GM12872 (cell line): Measurements from ENCODE around the gene TMEM51.

Experiments used
- CTCF ChIP-seq: IDR thresholded peaks from 3 replicates; pipeline ENCODE4 v1.5.1; 2011; ENCODE audit warnings: low read depth, mild to moderate bottlenecking, low read length, moderate library complexity; ENCODE audit not compliant: insufficient read depth

TMEM51 gene

GRCh38 chr1:15110867-15111230, 42.7 kb upstream of the TMEM51 start:
- TF ChIP-seq CTCF = no peak

GRCh38 chr1:15113146-15113545, 40.4 kb upstream of the TMEM51 start:
- TF ChIP-seq CTCF = no peak

- no peak for TF ChIP-seq CTCF
Observed at GRCh38 chr1:15114884-15115283, 38.7 kb upstream of the TMEM51 start.

DNA sequence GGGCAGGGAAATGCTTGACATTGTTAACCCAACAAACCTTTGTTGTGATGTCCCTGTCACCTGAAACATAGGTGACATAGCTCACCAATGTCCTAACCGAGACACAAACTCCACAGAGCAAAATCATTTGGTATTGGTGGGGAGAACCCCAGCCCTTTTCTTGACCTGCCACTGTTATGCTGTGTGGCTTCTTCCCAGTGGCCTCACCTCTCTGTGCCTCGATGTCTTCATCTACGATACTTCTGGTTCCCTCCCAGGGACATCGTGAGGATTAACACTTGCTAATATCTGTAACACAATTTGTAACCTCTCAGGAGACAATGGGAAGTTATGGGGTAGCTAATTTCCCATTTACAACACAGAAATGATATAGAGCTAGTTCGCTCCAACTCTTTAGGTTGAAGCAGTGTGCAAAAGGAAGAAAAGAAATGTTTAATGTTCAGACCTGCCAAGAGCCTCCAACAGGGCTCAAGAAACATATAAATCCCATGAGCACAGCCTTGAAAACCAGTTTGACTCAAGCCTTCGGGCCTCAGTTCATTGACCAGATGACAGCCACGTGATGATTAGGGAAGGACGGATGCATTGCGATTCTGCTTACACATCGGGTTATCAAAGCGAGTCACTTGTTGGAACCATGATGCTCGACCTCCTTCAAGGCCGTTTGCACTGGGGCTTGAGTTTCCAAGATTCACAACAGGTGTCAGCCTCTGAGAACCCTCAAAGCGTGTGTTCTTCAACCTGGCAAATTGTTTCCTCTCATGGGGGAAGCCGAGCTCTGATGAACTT, 37.8 kb upstream of the TMEM51 start:
- TF ChIP-seq CTCF = no peak

GRCh38 chr1:15116966-15117365, 36.6 kb upstream of the TMEM51 start:
- no peak for TF ChIP-seq CTCF

DNA sequence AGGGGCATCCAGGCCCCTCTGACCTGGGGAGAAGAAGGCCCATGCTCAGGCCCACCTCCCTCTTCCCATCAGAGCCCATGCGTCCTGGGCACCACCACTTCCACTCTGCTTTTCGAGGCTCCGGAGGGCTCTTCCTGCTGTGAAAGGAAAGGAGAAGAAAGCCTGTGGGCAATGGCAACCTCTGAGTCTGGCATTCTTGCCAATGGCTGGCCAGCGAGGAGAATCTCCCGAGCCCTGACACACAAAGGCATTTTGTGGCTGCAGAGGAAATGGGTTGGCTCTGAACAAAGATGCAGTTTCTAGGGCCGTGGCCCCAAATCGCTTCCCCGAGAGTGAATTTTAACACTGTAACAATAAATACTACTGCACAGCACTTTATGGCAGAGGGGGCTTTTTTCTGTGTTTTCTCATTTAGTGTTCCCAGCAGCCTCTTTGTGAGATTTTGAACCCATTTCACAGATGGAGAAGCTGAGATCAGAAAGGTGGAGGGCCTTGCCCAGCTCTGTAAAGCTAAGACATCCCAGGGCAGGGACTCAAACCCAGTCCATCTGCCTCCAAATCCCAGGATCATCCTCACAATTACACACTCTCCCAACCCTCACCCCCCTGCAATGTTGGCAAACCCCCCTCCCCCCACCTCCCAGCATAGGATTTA, 35.7 kb upstream of the TMEM51 start:
- TF ChIP-seq CTCF = no peak

GRCh38 chr1:15118579-15118978, 35.0 kb upstream of the TMEM51 start:
- no peak for TF ChIP-seq CTCF
